ENCODE data around the gene FIGN. TPM values are rescaled to one million over a fixed set of nuclear protein-coding genes. Genes with fewer than 3 reads are reported as not detected.

The FIGN gene
- total RNA-seq, 2 experiments from 2014 or later = not detected

DNA sequence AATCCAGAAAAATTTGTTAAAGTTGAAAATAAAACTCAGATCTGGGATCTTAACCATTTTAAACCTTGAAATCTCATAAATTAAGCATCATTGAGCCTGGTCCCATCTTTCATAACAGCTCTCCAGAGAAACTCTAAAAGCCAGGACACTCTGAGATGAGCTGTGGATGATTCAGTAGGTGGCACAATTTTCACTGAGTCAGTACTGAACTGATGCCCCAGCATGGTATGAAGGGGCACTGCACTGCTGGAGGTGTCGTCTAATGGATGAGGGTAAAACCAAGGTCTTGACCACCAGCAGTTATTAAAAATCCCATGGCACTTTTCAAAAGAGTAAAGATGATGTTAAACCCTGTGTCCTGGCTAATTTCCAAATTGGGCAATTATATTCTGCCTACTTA lies 170.6 kb downstream of the FIGN start:
- TF ChIP-seq CTCF (IDR thresholded peaks at IDR 0.05) = no peak
- H3K4me1 ChIP-seq (ENCODE audit: insufficient read depth, low read length) = no peaks in the 10 kb centered on the region
- POLR2A ChIA-PET = no interaction called here

GRCh38 chr2:163564236-163564635 lies 171.6 kb downstream of the FIGN start:
- no peaks in the 10 kb centered on the region for H3K27me3 ChIP-seq (ENCODE audit: control insufficient read depth in 1 of 2, insufficient read depth in 2 of 2, low read length in 2 of 2)
- no peak for ATAC-seq (ENCODE audit: poor library complexity)
- DNase-seq = no peak
- intact Hi-C loops (cut with DNase I, micrococcal nuclease) = no loop called here
- H3K9me3 ChIP-seq (ENCODE audit: control insufficient read depth in 1 of 2, insufficient read depth in 1 of 2, low read length in 2 of 2) = no peaks in the 10 kb centered on the region
- ChIA-PET POLR2A (no interaction called here), CTCF (no interaction called here)
- Mint-ChIP-seq H3K27ac (no peak overlapping the region), H3K9me3 (peaks cover 2% of the 10 kb centered on the region), H3K36me3 (ENCODE audit: low read depth) (no peaks in the 10 kb centered on the region), H3K4me1 (ENCODE audit: low read depth) (no peaks in the 10 kb centered on the region), H3K27me3 (no peaks in the 10 kb centered on the region), H3K4me3 (no peak overlapping the region)
- no peaks in the 10 kb centered on the region for H3K4me1 ChIP-seq (ENCODE audit: insufficient read depth, low read length)
- no peak for TF ChIP-seq CTCF (IDR thresholded peaks at IDR 0.05)
- H3K4me3 ChIP-seq (ENCODE audit: low read length) = no peak overlapping the region
- H3K27ac ChIP-seq (ENCODE audit: low read depth in 1 of 2, low read length in 2 of 2) = no peak overlapping the region
- H3K36me3 ChIP-seq (ENCODE audit: insufficient read depth, low read length) = no peaks in the 10 kb centered on the region

More for the DNA sequence above, 170.6 kb downstream of the FIGN start:
- intact Hi-C loops (cut with DNase I, micrococcal nuclease) = no loop called here
- Mint-ChIP-seq H3K4me3 (no peak overlapping the region), H3K27me3 (no peaks in the 10 kb centered on the region), H3K4me1 (ENCODE audit: low read depth) (no peaks in the 10 kb centered on the region), H3K27ac (no peak overlapping the region), H3K9me3 (peaks cover 2% of the 10 kb centered on the region), H3K36me3 (ENCODE audit: low read depth) (no peaks in the 10 kb centered on the region)
- DNase-seq = no peak
- no peaks in the 10 kb centered on the region for H3K36me3 ChIP-seq (ENCODE audit: insufficient read depth, low read length)
- H3K4me3 ChIP-seq (ENCODE audit: low read length) = no peak overlapping the region
- no peak for ATAC-seq (ENCODE audit: poor library complexity)
- H3K9me3 ChIP-seq (ENCODE audit: control insufficient read depth in 1 of 2, insufficient read depth in 1 of 2, low read length in 2 of 2) = no peaks in the 10 kb centered on the region
- no peaks in the 10 kb centered on the region for H3K27me3 ChIP-seq (ENCODE audit: control insufficient read depth in 1 of 2, insufficient read depth in 2 of 2, low read length in 2 of 2)
- no peak overlapping the region for H3K27ac ChIP-seq (ENCODE audit: low read depth in 1 of 2, low read length in 2 of 2)
- CTCF ChIA-PET = no interaction called here

GRCh38 chr2:163563336-163563735 lies 172.5 kb downstream of the FIGN start:
- Histone ChIP-seq H3K36me3 (ENCODE audit: insufficient read depth, low read length) (no peaks in the 10 kb centered on the region), H3K4me1 (ENCODE audit: insufficient read depth, low read length) (no peaks in the 10 kb centered on the region), H3K4me3 (ENCODE audit: low read length) (no peak overlapping the region), H3K27ac (ENCODE audit: low read depth in 1 of 2, low read length in 2 of 2) (no peak overlapping the region), H3K9me3 (ENCODE audit: control insufficient read depth in 1 of 2, insufficient read depth in 1 of 2, low read length in 2 of 2) (no peaks in the 10 kb centered on the region), H3K27me3 (ENCODE audit: control insufficient read depth in 1 of 2, insufficient read depth in 2 of 2, low read length in 2 of 2) (no peaks in the 10 kb centered on the region)
- POLR2A ChIA-PET = no interaction called here
- H3K36me3 Mint-ChIP-seq (ENCODE audit: low read depth) = no peaks in the 10 kb centered on the region
- CTCF ChIA-PET = no interaction called here
- no peaks in the 10 kb centered on the region for H3K4me1 Mint-ChIP-seq (ENCODE audit: low read depth)
- H3K27me3 Mint-ChIP-seq = no peaks in the 10 kb centered on the region
- H3K9me3 Mint-ChIP-seq = peaks cover under 1% of the 10 kb centered on the region
- no peak for TF ChIP-seq CTCF (IDR thresholded peaks at IDR 0.05)
- ATAC-seq (ENCODE audit: poor library complexity) = no peak
- intact Hi-C loops (cut with DNase I, micrococcal nuclease) = no loop called here
- H3K27ac Mint-ChIP-seq = no peak overlapping the region
- H3K4me3 Mint-ChIP-seq = no peak overlapping the region
- no peak for DNase-seq

Measured in CD4-positive, alpha-beta T cell (primary cell).